Uterus (tissue), 4 donors: ENCODE data around the gene CALHM4. TPM values are rescaled to one million over a fixed set of nuclear protein-coding genes. Genes with fewer than 3 reads are reported as not detected.

Experiments
- DNase-seq, 2 donors: peaks; one replicate each; pipeline ENCODE4 v3.0.0-alpha.2; 2019 to 2020
- H3K27ac ChIP-seq, 2 donors: fragments of 200-600 bp; sonication (generic); 1 replicate in 1 of 2; 2 replicates in 1 of 2; pipeline ENCODE4 v1.5.1; 2016 to 2018
- H3K27me3 ChIP-seq, 2 donors: fragments of 200-600 bp; sonication (generic); one replicate each; pipeline ENCODE4 v1.5.1; 2018 to 2019; ENCODE audit warnings: control low read depth in 1 of 2
- H3K36me3 ChIP-seq, 2 donors: fragments of 200-600 bp; sonication (generic); one replicate each; pipeline ENCODE4 v1.5.1; 2019; ENCODE audit warnings: control low read depth in 1 of 2
- H3K4me1 ChIP-seq, 2 donors: fragments of 200-600 bp; sonication (generic); one replicate each; pipeline ENCODE4 v1.5.1; 2018 to 2019; ENCODE audit warnings: control low read depth in 1 of 2
- H3K4me3 ChIP-seq, 2 donors: fragments of 200-600 bp; sonication (generic); 1 replicate in 1 of 2; 2 replicates in 1 of 2; pipeline ENCODE4 v1.5.1; 2018 to 2019; ENCODE audit warnings: mild to moderate bottlenecking in 1 of 2
- H3K9me3 ChIP-seq, 2 donors: fragments of 200-600 bp; sonication (generic); one replicate each; pipeline ENCODE4 v1.5.1; 2019; ENCODE audit warnings: control low read depth in 1 of 2
- CTCF ChIP-seq, 4 experiments: fragments of 200-600 bp in 2 of 4; fragments of 450-650 bp in 2 of 4; sonication (generic) in 2 of 4; IDR thresholded peaks; one replicate each; pipeline ENCODE4 v1.5.1; 2016 to 2019; ENCODE audit warnings: antibody characterized with exemption in 4 of 4, mild to moderate bottlenecking in 2 of 4, moderate library complexity in 1 of 4
- POLR2A ChIP-seq, 2 donors: fragments of 450-650 bp; IDR thresholded peaks; one replicate each; pipeline ENCODE4 v1.6.1; 2016; ENCODE audit warnings: antibody characterized with exemption in 2 of 2, mild to moderate bottlenecking in 1 of 2, moderate library complexity in 1 of 2
- intact Hi-C: fragments of 100-400 bp; cut with DNase I; formaldehyde crosslinking; loops from one replicate; pipeline ENCODE4 v1.15.1; 2023; ENCODE audit warnings: low total_unique reads
- total RNA-seq, 4 donors: library from RNA; depleted of rRNA in 3 of 4; stranded (reverse); fragments of >200 nt in 3 of 4; gene quantifications; one replicate each; pipeline versions ENCODE4 v1.1.0 to v1.2.4, GENCODE V29; 2014 to 2023
- donor health status: DM: yes; HTN: yes; CAD: no.

The CALHM4 gene
- total RNA-seq, 4 donors from 2014 or later, result not detected

GRCh38 chr6:116556065-116556464 is 2.5 kb downstream of the CALHM4 start:
- no peak overlapping the region for H3K27ac ChIP-seq
- no peak for DNase-seq
- TF ChIP-seq POLR2A (IDR thresholded peaks at IDR 0.05), result no peak
- no peak for TF ChIP-seq CTCF (IDR thresholded peaks at IDR 0.05)
- H3K4me1 ChIP-seq, result no peaks in the 10 kb centered on the region
- no peaks in the 10 kb centered on the region for H3K27me3 ChIP-seq
- H3K4me3 ChIP-seq, result no peak overlapping the region
- no peaks in the 10 kb centered on the region for H3K36me3 ChIP-seq
- H3K9me3 ChIP-seq, result no peaks in the 10 kb centered on the region
- intact Hi-C loops, result no loop called here

GRCh38 chr6:116556814-116557415 is 3.4 kb downstream of the CALHM4 start:
- no peak overlapping the region for H3K27ac ChIP-seq
- no peaks in the 10 kb centered on the region for H3K9me3 ChIP-seq
- no peaks in the 10 kb centered on the region for H3K36me3 ChIP-seq
- no peaks in the 10 kb centered on the region for H3K27me3 ChIP-seq
- no peaks in the 10 kb centered on the region for H3K4me1 ChIP-seq
- no peak for TF ChIP-seq CTCF (IDR thresholded peaks at IDR 0.05)
- no peak for TF ChIP-seq POLR2A (IDR thresholded peaks at IDR 0.05)
- intact Hi-C loops, result no loop called here
- no peak overlapping the region for H3K4me3 ChIP-seq
- no peak for DNase-seq

GRCh38 chr6:116557893-116558292 is 4.3 kb downstream of the CALHM4 start:
- Histone ChIP-seq H3K27me3 (no peaks in the 10 kb centered on the region), H3K27ac (no peak overlapping the region), H3K4me1 (no peaks in the 10 kb centered on the region), H3K4me3 (no peak overlapping the region), H3K36me3 (no peaks in the 10 kb centered on the region), H3K9me3 (no peaks in the 10 kb centered on the region)
- no peak for DNase-seq
- intact Hi-C loops, result no loop called here
- TF ChIP-seq CTCF (IDR thresholded peaks at IDR 0.05) (no peak), POLR2A (IDR thresholded peaks at IDR 0.05) (no peak)

- TF ChIP-seq POLR2A (IDR thresholded peaks at IDR 0.05) (no peak), CTCF (IDR thresholded peaks at IDR 0.05) (no peak)
- H3K4me1 ChIP-seq, result no peaks in the 10 kb centered on the region
- H3K4me3 ChIP-seq, result no peak overlapping the region
- H3K27ac ChIP-seq, result no peak overlapping the region
- no peaks in the 10 kb centered on the region for H3K9me3 ChIP-seq
- no peaks in the 10 kb centered on the region for H3K27me3 ChIP-seq
- intact Hi-C loops, result no loop called here
- no peak for DNase-seq
- no peaks in the 10 kb centered on the region for H3K36me3 ChIP-seq
Measured at GRCh38 chr6:116560130-116560529, 6.6 kb downstream of the CALHM4 start.

GRCh38 chr6:116561377-116562018 is 7.9 kb downstream of the CALHM4 start:
- peak; percentile 74 to 82 for DNase-seq
- Histone ChIP-seq H3K27me3 (no peaks in the 10 kb centered on the region), H3K4me3 (peak overlapping the region in 1 of 2 donors; percentile 31), H3K9me3 (no peaks in the 10 kb centered on the region), H3K27ac (no peak overlapping the region), H3K36me3 (no peaks in the 10 kb centered on the region), H3K4me1 (no peaks in the 10 kb centered on the region)
- TF ChIP-seq CTCF (IDR thresholded peaks at IDR 0.05) (peak; percentile 77 to 92 (median 84)), POLR2A (IDR thresholded peaks at IDR 0.05) (no peak)
- intact Hi-C loops, result no loop called here
